ENCODE data around the gene MINDY3. TPM values are rescaled to one million over a fixed set of nuclear protein-coding genes. Genes with fewer than 3 reads are reported as not detected.
"Not testable (repeated sequence)": the region's sequence is repeated elsewhere in the genome, so short reads cannot be mapped to it uniquely, and the experiment has no call there.

The MINDY3 gene
- total RNA-seq, 1 donor from 2014 or later = 26.3 TPM

DNA sequence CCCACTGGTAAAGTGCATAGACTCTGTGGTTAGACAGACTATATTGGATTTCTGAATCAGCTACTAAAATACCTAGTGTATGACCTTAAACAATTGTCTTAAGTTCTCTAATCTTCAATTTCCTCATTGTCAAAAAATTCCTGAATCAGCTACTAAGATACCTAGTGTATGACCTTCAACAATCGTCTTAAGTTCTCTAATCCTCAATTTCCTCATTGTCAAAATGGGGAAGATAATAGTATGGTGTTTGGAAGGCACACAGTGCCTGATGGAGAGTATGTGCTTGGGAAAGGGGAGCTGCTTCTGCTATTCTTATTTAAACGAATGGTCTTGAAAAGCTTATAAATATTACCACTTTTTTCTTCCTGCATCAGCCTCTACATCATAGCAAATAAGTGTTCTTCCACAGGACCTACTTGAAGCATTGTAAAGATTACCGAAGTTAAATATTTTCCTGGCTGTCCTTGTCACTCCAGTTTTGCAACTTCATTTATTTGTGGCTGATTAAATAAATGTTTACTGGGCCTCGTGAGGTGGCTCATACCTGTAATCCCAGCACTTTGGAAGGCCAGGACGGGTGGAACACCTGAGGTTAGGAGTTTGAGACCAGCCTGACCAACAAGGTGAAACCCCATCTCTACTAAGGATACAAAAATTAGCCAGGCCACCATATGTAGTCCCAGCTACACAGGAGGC is 76.2 kb downstream of the MINDY3 start:
- H3K9me3 Mint-ChIP-seq = no peaks in the 10 kb centered on the region
- TF ChIP-seq, protein P1, sequence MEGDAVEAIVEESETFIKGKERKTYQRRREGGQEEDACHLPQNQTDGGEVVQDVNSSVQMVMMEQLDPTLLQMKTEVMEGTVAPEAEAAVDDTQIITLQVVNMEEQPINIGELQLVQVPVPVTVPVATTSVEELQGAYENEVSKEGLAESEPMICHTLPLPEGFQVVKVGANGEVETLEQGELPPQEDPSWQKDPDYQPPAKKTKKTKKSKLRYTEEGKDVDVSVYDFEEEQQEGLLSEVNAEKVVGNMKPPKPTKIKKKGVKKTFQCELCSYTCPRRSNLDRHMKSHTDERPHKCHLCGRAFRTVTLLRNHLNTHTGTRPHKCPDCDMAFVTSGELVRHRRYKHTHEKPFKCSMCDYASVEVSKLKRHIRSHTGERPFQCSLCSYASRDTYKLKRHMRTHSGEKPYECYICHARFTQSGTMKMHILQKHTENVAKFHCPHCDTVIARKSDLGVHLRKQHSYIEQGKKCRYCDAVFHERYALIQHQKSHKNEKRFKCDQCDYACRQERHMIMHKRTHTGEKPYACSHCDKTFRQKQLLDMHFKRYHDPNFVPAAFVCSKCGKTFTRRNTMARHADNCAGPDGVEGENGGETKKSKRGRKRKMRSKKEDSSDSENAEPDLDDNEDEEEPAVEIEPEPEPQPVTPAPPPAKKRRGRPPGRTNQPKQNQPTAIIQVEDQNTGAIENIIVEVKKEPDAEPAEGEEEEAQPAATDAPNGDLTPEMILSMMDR (conservative IDR thresholded peaks at IDR 0.05) = no peak
- H3K27ac Mint-ChIP-seq = peak overlapping the region; percentile 93
- DNase-seq (ENCODE audit: extremely low spot score, unreplicated experiment) = no peak
- peak overlapping the region; percentile 61 for H3K4me3 Mint-ChIP-seq
- peaks cover 4% of the 10 kb centered on the region for H3K4me1 Mint-ChIP-seq (ENCODE audit: unreplicated experiment)
- no peaks in the 10 kb centered on the region for H3K27me3 Mint-ChIP-seq
- H3K36me3 Mint-ChIP-seq = peaks cover 34% of the 10 kb centered on the region

DNA sequence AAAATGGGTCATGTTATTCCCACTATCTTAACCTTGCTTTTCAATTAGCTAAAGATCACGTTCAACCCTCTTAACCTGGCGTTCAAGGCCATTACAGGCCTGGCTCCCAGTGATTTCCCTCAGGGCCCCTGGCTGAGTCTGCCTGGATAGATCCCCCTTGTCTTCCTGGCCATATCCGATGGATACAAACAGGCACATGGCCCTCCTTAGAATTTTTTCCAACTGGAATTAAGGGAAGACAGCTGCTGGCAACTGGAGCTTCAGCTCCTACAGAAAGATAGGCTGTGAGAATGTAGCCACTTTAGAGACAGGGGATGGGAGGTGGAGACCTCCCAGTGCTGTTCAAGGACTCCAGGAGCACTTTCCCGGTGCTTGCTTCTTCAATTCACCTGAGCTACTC is 77.5 kb downstream of the MINDY3 start:
- peaks cover 4% of the 10 kb centered on the region for H3K4me1 Mint-ChIP-seq (ENCODE audit: unreplicated experiment)
- TF ChIP-seq, protein P1 (conservative IDR thresholded peaks at IDR 0.05) = no peak
- H3K27me3 Mint-ChIP-seq = no peaks in the 10 kb centered on the region
- H3K4me3 Mint-ChIP-seq = no peak overlapping the region
- DNase-seq (ENCODE audit: extremely low spot score, unreplicated experiment) = no peak
- H3K27ac Mint-ChIP-seq = no peak overlapping the region
- H3K9me3 Mint-ChIP-seq = no peaks in the 10 kb centered on the region
- peaks cover 37% of the 10 kb centered on the region for H3K36me3 Mint-ChIP-seq

DNA sequence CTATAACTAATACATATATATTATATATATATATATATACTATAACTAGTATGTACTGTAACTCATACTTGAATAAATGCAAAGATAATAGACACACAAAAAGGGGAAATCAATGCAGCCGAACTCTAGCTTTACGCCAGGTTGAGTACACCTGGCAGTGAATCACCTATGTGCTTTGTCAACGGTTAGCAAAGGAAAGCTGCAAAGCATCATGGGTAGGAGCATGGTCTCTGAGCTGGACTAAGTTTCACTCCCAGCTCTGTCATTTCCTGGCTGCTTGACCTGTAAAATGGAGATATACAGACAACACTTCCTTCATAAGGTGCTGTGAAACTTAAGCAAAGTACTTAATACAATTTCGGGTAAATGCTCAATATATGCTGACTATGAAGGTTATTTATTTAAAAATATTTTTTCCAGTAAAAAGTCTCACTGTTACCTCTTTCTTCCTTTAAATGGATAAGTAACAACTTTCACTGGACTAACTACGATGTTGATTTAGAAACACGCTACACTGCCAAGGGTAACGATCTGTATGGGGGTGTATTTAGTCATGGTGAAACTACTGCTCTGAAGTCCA is 78.8 kb downstream of the MINDY3 start:
- Mint-ChIP-seq H3K27ac (no peak overlapping the region), H3K9me3 (peaks cover under 1% of the 10 kb centered on the region), H3K36me3 (peaks cover 34% of the 10 kb centered on the region), H3K27me3 (no peaks in the 10 kb centered on the region), H3K4me3 (no peak overlapping the region), H3K4me1 (ENCODE audit: unreplicated experiment) (no peaks in the 10 kb centered on the region)
- DNase-seq (ENCODE audit: extremely low spot score, unreplicated experiment) = no peak
- TF ChIP-seq, protein P1 (conservative IDR thresholded peaks at IDR 0.05) = no peak

DNA sequence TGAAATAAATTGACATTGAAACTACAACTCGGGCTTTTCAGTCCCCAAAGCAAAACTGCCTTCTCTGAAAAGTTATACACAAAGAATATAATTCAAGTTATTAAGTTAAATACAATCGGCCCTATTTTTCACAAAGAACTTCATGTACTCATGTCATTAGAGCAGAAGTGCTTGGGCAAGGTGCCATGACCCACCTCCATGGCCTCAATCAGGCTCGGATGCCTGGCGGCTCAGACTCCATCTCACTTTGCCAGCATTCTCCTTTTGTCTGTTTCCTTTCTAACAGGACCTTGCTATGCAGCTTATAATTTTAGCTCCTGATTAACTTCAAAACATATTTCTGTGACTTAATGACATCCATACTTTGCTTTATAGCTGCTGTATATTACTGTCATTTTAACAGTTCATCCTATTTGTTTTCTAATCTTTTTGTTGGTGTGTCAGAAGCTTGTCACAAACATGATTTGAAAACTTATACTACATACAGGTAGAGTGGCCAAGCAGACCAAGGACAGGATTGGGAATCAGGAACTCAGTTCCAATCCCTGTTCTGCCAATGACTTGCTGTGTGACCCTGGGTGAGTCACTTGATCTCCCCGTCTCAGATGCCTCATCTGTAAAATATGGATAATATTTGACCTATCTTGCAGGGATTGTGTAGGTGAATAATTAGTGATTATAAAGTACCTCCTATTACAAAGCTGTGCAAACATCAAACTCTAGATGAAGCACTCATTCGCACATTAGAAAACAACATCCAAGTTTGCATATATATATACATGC is 79.8 kb downstream of the MINDY3 start:
- Mint-ChIP-seq H3K36me3 (peaks cover 35% of the 10 kb centered on the region), H3K4me3 (no peak overlapping the region), H3K27ac (no peak overlapping the region), H3K27me3 (no peaks in the 10 kb centered on the region), H3K9me3 (peaks cover 6% of the 10 kb centered on the region), H3K4me1 (ENCODE audit: unreplicated experiment) (no peaks in the 10 kb centered on the region)
- DNase-seq (ENCODE audit: extremely low spot score, unreplicated experiment) = no peak
- TF ChIP-seq, protein P1 (conservative IDR thresholded peaks at IDR 0.05) = no peak

DNA sequence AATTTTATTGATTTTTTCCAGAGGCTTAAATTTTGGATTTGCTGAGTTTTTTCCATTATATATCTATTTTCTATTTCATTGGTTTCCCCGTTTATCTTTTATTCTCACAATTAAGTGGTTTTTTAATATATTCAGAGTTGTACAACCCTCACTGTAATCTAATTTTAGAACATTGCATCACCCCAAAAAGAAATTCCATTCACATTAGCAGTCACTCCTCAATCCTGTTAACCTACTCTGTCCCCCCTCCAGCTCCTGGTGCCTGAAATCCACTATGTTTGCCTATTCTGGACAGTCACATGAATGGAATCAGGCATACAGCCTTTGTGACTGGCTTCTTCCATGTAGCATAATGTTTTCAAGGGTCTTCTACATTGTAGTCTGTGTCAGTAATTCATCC is 84.8 kb downstream of the MINDY3 start:
- H3K36me3 Mint-ChIP-seq = peaks cover 21% of the 10 kb centered on the region
- H3K4me1 Mint-ChIP-seq (ENCODE audit: unreplicated experiment) = no peaks in the 10 kb centered on the region
- DNase-seq (ENCODE audit: extremely low spot score, unreplicated experiment) = no peak
- peaks cover 6% of the 10 kb centered on the region for H3K9me3 Mint-ChIP-seq
- no peak overlapping the region for H3K4me3 Mint-ChIP-seq
- no peak overlapping the region for H3K27ac Mint-ChIP-seq
- TF ChIP-seq, protein P1 (conservative IDR thresholded peaks at IDR 0.05) = no peak
- no peaks in the 10 kb centered on the region for H3K27me3 Mint-ChIP-seq

DNA sequence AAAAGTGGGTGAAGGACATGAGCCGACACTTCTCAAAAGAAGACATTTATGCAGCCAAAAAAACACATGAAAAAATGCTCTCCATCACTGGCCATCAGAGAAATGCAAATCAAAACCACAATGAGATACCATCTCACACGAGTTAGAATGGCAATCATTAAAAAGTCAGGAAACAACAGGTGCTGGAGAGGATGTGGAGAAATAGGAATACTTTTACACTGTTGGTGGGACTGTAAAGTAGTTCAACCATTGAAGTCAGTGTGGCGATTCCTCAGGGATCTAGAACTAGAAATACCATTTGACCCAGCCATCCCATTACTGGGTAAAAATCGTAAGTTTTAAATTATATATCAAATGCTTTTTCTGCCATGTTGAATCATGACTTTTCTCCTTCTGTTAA is 85.8 kb downstream of the MINDY3 start:
- H3K4me1 Mint-ChIP-seq (ENCODE audit: unreplicated experiment); H3K9me3 Mint-ChIP-seq; H3K27me3 Mint-ChIP-seq; DNase-seq (ENCODE audit: extremely low spot score, unreplicated experiment); H3K27ac Mint-ChIP-seq; H3K4me3 Mint-ChIP-seq: not testable (repeated sequence)
- peaks cover 21% of the 10 kb centered on the region for H3K36me3 Mint-ChIP-seq
